ENCODE results near the gene PCCB.

- TF ChIP-seq EZH2 (IDR thresholded peaks at IDR 0.05), result no peak
- no peak for TF ChIP-seq POLR2AphosphoS5 (IDR thresholded peaks at IDR 0.05; ENCODE audit: borderline replicate concordance, low read depth, low read length)
These were observed 4.4 kb upstream of the PCCB start for GRCh38 chr3:136245691-136246090.
